ENCODE results near the gene PTPRG. TPM values are rescaled to one million over a fixed set of nuclear protein-coding genes. Genes with fewer than 3 reads are reported as not detected.

PTPRG gene
- polyA plus RNA-seq, 3 donors, result not detected

DNA sequence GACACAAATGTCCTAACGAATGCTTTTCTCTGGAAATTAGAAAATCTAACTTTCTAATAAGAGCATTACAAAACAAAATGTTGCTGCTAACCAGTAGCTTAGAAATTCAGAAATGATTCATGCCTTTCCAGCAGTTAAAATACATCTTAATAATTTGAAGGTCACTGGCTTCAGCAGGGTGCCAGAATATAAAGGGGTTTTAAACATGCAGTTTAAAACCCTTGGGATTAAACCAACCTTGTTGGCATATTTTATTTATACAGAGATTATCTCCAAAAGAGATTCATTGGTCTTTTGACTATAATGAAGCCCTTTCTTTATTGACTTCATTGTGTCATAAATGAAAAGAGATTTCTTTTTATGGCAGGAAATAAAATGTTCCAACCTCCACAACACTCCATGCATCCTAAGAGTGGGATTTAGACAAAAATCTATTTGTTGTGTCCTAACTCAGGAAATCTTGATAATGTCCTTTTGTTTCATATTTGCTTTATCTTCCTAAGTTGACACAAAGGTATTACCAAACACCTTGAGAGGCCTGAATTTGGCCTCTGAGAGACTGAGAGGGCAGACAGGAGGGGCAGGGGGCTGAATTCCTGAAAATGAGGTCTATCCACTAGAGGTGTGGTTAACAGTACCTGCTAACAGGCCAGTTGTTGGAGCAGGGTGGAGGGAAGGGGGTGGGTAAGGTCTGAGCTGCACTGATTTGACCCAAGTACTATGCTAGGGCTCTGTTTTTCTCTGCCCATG lies 687.5 kb downstream of the PTPRG start:
- H3K79me2 ChIP-seq (ENCODE audit: insufficient read depth, low read length), result no peaks in the 10 kb centered on the region
- peaks cover 0 to 5% (median 0%) of the 10 kb centered on the region in 7 donors for H3K9me3 Mint-ChIP-seq
- peaks cover 2 to 9% (median 9%) of the 10 kb centered on the region in 3 donors for H3K27me3 Mint-ChIP-seq (ENCODE audit: low read depth in 3 of 3)
- intact Hi-C loops (cut with micrococcal nuclease), result no loop called here
- H3K4me1 Mint-ChIP-seq, result no peaks in the 10 kb centered on the region
- no peak overlapping the region for H3K4me3 Mint-ChIP-seq
- H3K4me3 ChIP-seq (replicated peaks in 1 of 3; ENCODE audit: low read depth in 2 of 3, low read length in 3 of 3), result no peak overlapping the region
- H3K4me1 ChIP-seq (ENCODE audit: control insufficient read depth in 1 of 2, insufficient read depth in 2 of 2, low read length in 2 of 2), result no peaks in the 10 kb centered on the region
- no peaks in the 10 kb centered on the region for H3K9me3 ChIP-seq (replicated peaks in 1 of 2; ENCODE audit: control insufficient read depth in 1 of 2, insufficient read depth in 1 of 2, low read length in 2 of 2)
- H3K36me3 ChIP-seq (replicated peaks in 1 of 2; ENCODE audit: control insufficient read depth in 1 of 2, insufficient read depth in 2 of 2, low read length in 2 of 2), result no peaks in the 10 kb centered on the region
- no peaks in the 10 kb centered on the region for H4K20me1 ChIP-seq (ENCODE audit: insufficient read depth, low read length)
- WGBS (ENCODE audit: insufficient coverage), result no CpG with 5 or more reads among the region's 1 CpG
- peaks cover 2 to 5% of the 10 kb centered on the region in 2 donors for H3K27me3 ChIP-seq (ENCODE audit: control insufficient read depth in 2 of 2, insufficient read depth in 2 of 2, low read length in 2 of 2)
- TF ChIP-seq, protein P1, sequence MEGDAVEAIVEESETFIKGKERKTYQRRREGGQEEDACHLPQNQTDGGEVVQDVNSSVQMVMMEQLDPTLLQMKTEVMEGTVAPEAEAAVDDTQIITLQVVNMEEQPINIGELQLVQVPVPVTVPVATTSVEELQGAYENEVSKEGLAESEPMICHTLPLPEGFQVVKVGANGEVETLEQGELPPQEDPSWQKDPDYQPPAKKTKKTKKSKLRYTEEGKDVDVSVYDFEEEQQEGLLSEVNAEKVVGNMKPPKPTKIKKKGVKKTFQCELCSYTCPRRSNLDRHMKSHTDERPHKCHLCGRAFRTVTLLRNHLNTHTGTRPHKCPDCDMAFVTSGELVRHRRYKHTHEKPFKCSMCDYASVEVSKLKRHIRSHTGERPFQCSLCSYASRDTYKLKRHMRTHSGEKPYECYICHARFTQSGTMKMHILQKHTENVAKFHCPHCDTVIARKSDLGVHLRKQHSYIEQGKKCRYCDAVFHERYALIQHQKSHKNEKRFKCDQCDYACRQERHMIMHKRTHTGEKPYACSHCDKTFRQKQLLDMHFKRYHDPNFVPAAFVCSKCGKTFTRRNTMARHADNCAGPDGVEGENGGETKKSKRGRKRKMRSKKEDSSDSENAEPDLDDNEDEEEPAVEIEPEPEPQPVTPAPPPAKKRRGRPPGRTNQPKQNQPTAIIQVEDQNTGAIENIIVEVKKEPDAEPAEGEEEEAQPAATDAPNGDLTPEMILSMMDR (IDR thresholded peaks at IDR 0.05), result no peak
- no peak overlapping the region for H3K9ac ChIP-seq (ENCODE audit: insufficient read depth, low read length, poor library complexity, severe bottlenecking)
- H3K4me2 ChIP-seq (replicated peaks; ENCODE audit: extremely low read depth, low read length, poor library complexity, severe bottlenecking), result no peak overlapping the region
- no peaks in the 10 kb centered on the region for H3K36me3 Mint-ChIP-seq
- H3K27ac Mint-ChIP-seq, result no peak overlapping the region
- no peak for DNase-seq
- H2AFZ ChIP-seq (ENCODE audit: insufficient read depth, low read depth, low read length, poor library complexity, severe bottlenecking), result no peak overlapping the region
- H3K27ac ChIP-seq (ENCODE audit: low read depth in 1 of 2, low read length in 2 of 2), result no peak overlapping the region

DNA sequence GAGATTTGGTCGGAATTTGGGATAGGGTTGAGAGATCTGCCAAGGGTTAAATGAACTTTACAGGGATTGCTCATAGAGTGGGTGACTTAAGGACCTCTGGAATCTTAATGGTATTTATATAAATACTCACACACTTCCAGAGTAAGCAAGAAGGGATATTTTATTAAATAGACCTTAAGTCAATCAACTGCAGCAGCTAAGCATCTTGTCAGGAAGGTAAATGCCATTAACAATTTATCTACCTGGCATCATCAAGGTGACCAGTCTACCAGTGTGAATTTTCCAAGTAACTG lies 688.1 kb downstream of the PTPRG start:
- Histone ChIP-seq H3K4me2 (replicated peaks; ENCODE audit: extremely low read depth, low read length, poor library complexity, severe bottlenecking) (no peak overlapping the region), H3K27me3 (ENCODE audit: control insufficient read depth in 2 of 2, insufficient read depth in 2 of 2, low read length in 2 of 2) (peaks cover 2 to 9% of the 10 kb centered on the region in 2 donors), H3K36me3 (replicated peaks in 1 of 2; ENCODE audit: control insufficient read depth in 1 of 2, insufficient read depth in 2 of 2, low read length in 2 of 2) (no peaks in the 10 kb centered on the region), H3K4me1 (ENCODE audit: control insufficient read depth in 1 of 2, insufficient read depth in 2 of 2, low read length in 2 of 2) (no peaks in the 10 kb centered on the region), H3K4me3 (replicated peaks in 1 of 3; ENCODE audit: low read depth in 2 of 3, low read length in 3 of 3) (no peak overlapping the region), H3K27ac (ENCODE audit: low read depth in 1 of 2, low read length in 2 of 2) (no peak overlapping the region), H3K9me3 (replicated peaks in 1 of 2; ENCODE audit: control insufficient read depth in 1 of 2, insufficient read depth in 1 of 2, low read length in 2 of 2) (no peaks in the 10 kb centered on the region), H3K79me2 (ENCODE audit: insufficient read depth, low read length) (no peaks in the 10 kb centered on the region), H3K9ac (ENCODE audit: insufficient read depth, low read length, poor library complexity, severe bottlenecking) (no peak overlapping the region), H4K20me1 (ENCODE audit: insufficient read depth, low read length) (no peaks in the 10 kb centered on the region), H2AFZ (ENCODE audit: insufficient read depth, low read depth, low read length, poor library complexity, severe bottlenecking) (no peak overlapping the region)
- H3K4me1 Mint-ChIP-seq, result no peaks in the 10 kb centered on the region
- no peak overlapping the region for H3K27ac Mint-ChIP-seq
- WGBS (ENCODE audit: insufficient coverage), result no CpG with 5 or more reads among the region's 1 CpG
- intact Hi-C loops (cut with micrococcal nuclease), result no loop called here
- no peak overlapping the region for H3K4me3 Mint-ChIP-seq
- H3K27me3 Mint-ChIP-seq (ENCODE audit: low read depth in 3 of 3), result peaks cover 2 to 9% (median 8%) of the 10 kb centered on the region in 3 donors
- no peak for DNase-seq
- TF ChIP-seq, protein P1 (IDR thresholded peaks at IDR 0.05), result no peak
- H3K9me3 Mint-ChIP-seq, result peaks cover 0 to 5% (median 0%) of the 10 kb centered on the region in 7 donors
- no peaks in the 10 kb centered on the region for H3K36me3 Mint-ChIP-seq
